A673 (cell line): ENCODE data around the gene DSCAM. TPM values are rescaled to one million over a fixed set of nuclear protein-coding genes. Genes with fewer than 3 reads are reported as not detected.

ENCODE experiments used
- BruUV-seq: library from RNA; stranded (reverse); fragments of 400-500 nt; replicated peaks from 2 replicates; lab custom pipeline; 2021; lab: Mats Ljungman, UMichigan
- CTCF ChIA-PET: fragments of 300-600 bp; sonication (Branson Sonifier 250); formaldehyde crosslinking; loops from one replicate; lab custom pipeline; 2022; ENCODE audit warnings: antibody characterized with exemption; lab: Charles Lee
- POLR2A ChIA-PET: fragments of 300-600 bp; sonication (Branson Sonifier 250); formaldehyde crosslinking; loops from one replicate; lab custom pipeline; 2022; ENCODE audit warnings: antibody characterized with exemption; ENCODE audit not compliant: low non-redundant PET; lab: Charles Lee
- DNase-seq: peaks from one replicate; pipeline ENCODE4 v3.0.0-alpha.2; 2015; ENCODE audit warnings: low spot score
- H3K27ac ChIP-seq: fragments of 200-600 bp; sonication (generic); 2 replicates; pipeline ENCODE4 v1.5.1; 2016; ENCODE audit warnings: mixed run types, low read depth, mild to moderate bottlenecking, mixed read lengths, antibody characterized with exemption, low read length; ENCODE audit not compliant: poor library complexity, severe bottlenecking
- H3K27me3 ChIP-seq: fragments of 200-600 bp; sonication (generic); replicated peaks from 2 replicates; pipeline ENCODE4 v1.6.1; 2017; ENCODE audit warnings: mixed run types, low read depth, mild to moderate bottlenecking, mixed read lengths, antibody characterized with exemption, low read length; ENCODE audit not compliant: insufficient read depth, poor library complexity
- H3K36me3 ChIP-seq: fragments of 200-600 bp; sonication (generic); 2 replicates; pipeline ENCODE4 v1.6.1; 2016; ENCODE audit warnings: mixed run types, mild to moderate bottlenecking, mixed read lengths, antibody characterized with exemption, low read length; ENCODE audit not compliant: insufficient read depth, poor library complexity, severe bottlenecking
- H3K4me1 ChIP-seq: fragments of 200-600 bp; sonication (generic); 2 replicates; pipeline ENCODE4 v1.6.1; 2017; ENCODE audit warnings: mixed run types, mild to moderate bottlenecking, mixed read lengths, antibody characterized with exemption, low read length; ENCODE audit not compliant: insufficient read depth, poor library complexity, severe bottlenecking
- H3K4me3 ChIP-seq: fragments of 200-600 bp; sonication (generic); 2 replicates; pipeline ENCODE4 v1.5.1; 2016; ENCODE audit warnings: low read depth, mixed run types, mild to moderate bottlenecking, mixed read lengths, low read length; ENCODE audit not compliant: poor library complexity, severe bottlenecking
- H3K9me3 ChIP-seq: fragments of 200-600 bp; sonication (generic); 2 replicates; pipeline ENCODE4 v1.6.1; 2016; ENCODE audit warnings: mixed run types, low read depth, mild to moderate bottlenecking, mixed read lengths, antibody characterized with exemption, low read length; ENCODE audit not compliant: poor library complexity, severe bottlenecking
- EZH2 ChIP-seq: fragments of 200-600 bp; sonication (generic); IDR thresholded peaks from 2 replicates; pipeline ENCODE4 v1.6.1; 2017; ENCODE audit warnings: borderline replicate concordance, low read depth, mild to moderate bottlenecking, mixed read lengths, antibody characterized with exemption, low read length; ENCODE audit not compliant: poor library complexity, severe bottlenecking
- intact Hi-C: fragments of 100-400 bp; cut with micrococcal nuclease; formaldehyde crosslinking; loops from one replicate; pipeline ENCODE4 v1.10.0; 2022; ENCODE audit not compliant: unreplicated experiment
- total RNA-seq: library from RNA; stranded (reverse); gene quantifications from 2 replicates; pipeline ENCODE4 v1.2.3, GENCODE V29; 2021
- TF ChIP-seq, protein P1 (sequence below): fragments of 300-800, 200-600 bp; sonication (generic); conservative IDR thresholded peaks from 2 replicates; pipeline ENCODE4 v1.5.1; 2017; ENCODE audit warnings: low read depth, mild to moderate bottlenecking, antibody characterized with exemption, low read length, moderate library complexity, mixed read lengths

DSCAM gene
- total RNA-seq, 1 experiment from 2014 or later = not detected

DNA sequence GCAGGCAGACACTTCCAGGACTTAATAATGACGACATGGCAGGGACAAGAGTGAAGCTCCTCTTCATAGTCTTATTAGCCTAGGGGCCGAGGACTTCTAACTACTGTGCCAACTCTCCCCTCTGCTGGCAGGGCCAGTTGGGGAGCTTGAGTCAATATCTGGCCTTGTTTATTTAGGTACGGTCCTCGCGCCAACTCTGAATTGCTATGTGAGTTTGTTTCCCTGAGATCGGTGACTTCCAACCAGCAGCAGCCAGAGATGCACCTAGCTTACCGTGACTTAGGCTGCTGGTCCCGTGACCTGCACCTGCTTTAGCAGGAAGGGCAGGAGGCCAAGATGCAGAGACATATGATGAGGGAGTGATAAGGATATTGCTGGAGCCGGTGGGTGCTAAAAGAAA lies 528.6 kb downstream of the DSCAM start:
- no TSS peak for BruUV-seq
- no peaks in the 10 kb centered on the region for H3K27me3 ChIP-seq
- no peak for DNase-seq
- ChIA-PET CTCF (no interaction called here), POLR2A (no interaction called here)
- no peak overlapping the region for H3K4me3 ChIP-seq
- H3K36me3 ChIP-seq = no peaks in the 10 kb centered on the region
- H3K9me3 ChIP-seq = peaks cover 35% of the 10 kb centered on the region
- TF ChIP-seq, protein P1, sequence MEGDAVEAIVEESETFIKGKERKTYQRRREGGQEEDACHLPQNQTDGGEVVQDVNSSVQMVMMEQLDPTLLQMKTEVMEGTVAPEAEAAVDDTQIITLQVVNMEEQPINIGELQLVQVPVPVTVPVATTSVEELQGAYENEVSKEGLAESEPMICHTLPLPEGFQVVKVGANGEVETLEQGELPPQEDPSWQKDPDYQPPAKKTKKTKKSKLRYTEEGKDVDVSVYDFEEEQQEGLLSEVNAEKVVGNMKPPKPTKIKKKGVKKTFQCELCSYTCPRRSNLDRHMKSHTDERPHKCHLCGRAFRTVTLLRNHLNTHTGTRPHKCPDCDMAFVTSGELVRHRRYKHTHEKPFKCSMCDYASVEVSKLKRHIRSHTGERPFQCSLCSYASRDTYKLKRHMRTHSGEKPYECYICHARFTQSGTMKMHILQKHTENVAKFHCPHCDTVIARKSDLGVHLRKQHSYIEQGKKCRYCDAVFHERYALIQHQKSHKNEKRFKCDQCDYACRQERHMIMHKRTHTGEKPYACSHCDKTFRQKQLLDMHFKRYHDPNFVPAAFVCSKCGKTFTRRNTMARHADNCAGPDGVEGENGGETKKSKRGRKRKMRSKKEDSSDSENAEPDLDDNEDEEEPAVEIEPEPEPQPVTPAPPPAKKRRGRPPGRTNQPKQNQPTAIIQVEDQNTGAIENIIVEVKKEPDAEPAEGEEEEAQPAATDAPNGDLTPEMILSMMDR = no peak
- TF ChIP-seq EZH2 = no peak
- H3K4me1 ChIP-seq = no peaks in the 10 kb centered on the region
- intact Hi-C loops = no loop called here
- H3K27ac ChIP-seq = no peak overlapping the region

DNA sequence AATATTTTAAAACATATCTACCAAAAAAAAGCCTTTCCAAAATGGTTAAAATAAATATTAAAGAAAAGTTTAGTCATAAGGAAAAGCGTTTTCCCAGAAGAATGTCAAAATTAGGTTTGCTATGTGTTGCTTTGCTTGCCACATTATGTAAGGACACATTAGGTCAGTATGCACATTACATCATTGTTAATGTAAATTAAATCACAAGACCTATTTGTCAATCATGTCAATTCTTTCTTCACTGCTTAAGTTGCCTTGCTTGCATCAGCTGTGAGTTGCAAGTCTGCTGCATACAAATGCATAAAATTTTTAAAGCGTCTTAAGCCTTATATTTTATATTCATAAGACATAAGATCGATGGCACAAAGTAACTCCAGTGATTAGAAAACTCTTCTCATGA lies 530.9 kb downstream of the DSCAM start:
- intact Hi-C loops = no loop called here
- Histone ChIP-seq H3K36me3 (no peaks in the 10 kb centered on the region), H3K9me3 (peaks cover 23% of the 10 kb centered on the region), H3K27me3 (no peaks in the 10 kb centered on the region), H3K4me3 (no peak overlapping the region), H3K27ac (no peak overlapping the region), H3K4me1 (no peaks in the 10 kb centered on the region)
- no peak for TF ChIP-seq EZH2
- TF ChIP-seq, protein P1 = no peak
- no TSS peak for BruUV-seq
- ChIA-PET POLR2A (no interaction called here), CTCF (no interaction called here)
- DNase-seq = no peak

DNA sequence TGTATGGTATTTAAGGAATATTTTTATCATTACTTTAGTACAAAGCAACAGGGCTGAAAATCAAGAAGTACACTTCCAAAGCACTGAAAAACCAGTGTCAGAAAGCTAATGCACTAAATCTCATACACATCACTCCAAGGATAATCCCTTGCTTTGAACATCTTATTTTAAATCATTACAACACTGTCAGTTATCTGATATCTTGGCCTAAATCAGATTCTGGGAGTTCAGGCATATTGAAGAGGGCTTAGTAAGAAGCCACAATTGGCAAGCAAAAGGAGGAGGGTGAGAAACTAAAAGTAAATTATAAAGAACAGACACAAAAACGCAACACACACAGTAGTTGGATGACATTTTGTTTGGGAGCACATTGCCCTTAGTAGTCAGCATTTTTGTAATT lies 531.3 kb downstream of the DSCAM start:
- TF ChIP-seq, protein P1 = no peak
- TF ChIP-seq EZH2 = no peak
- H3K9me3 ChIP-seq = peaks cover 23% of the 10 kb centered on the region
- H3K36me3 ChIP-seq = no peaks in the 10 kb centered on the region
- intact Hi-C loops = no loop called here
- BruUV-seq = no TSS peak
- no peaks in the 10 kb centered on the region for H3K4me1 ChIP-seq
- no peak overlapping the region for H3K27ac ChIP-seq
- POLR2A ChIA-PET = no interaction called here
- H3K27me3 ChIP-seq = no peaks in the 10 kb centered on the region
- CTCF ChIA-PET = no interaction called here
- no peak overlapping the region for H3K4me3 ChIP-seq
- DNase-seq = no peak
